A549 (cell line): Measurements from ENCODE around the gene ITPKC. TPM values are rescaled to one million over a fixed set of nuclear protein-coding genes. Genes with fewer than 3 reads are reported as not detected.

ENCODE experiments used
- ATAC-seq, 2 experiments: fragments of 200-7000 bp in 1 of 2; fragments of >200 bp in 1 of 2; cut with Nextera tagmentation in 1 of 2; cut with Tn5 transposase in 1 of 2; 3 replicates each; pipeline versions ENCODE4 v1.8.0 to v1.9.1; 2018 to 2020; ENCODE audit warnings: mild to moderate bottlenecking in 1 of 2, moderate library complexity in 1 of 2
- CTCF ChIA-PET: fragments of 300-600 bp; sonication (Branson Sonifier 250); formaldehyde crosslinking; extraction: SDS; loops from one replicate; lab custom pipeline; 2021; ENCODE audit warnings: antibody characterized with exemption, inconsistent platforms; lab: Yijun Ruan, JAX
- POLR2A ChIA-PET: fragments of 350-600 bp; formaldehyde crosslinking; extraction: SDS; loops from one replicate; lab custom pipeline; 2021; ENCODE audit warnings: antibody characterized with exemption, inconsistent platforms; lab: Yijun Ruan, JAX
- DNase-seq, 2 experiments: peaks; one replicate each; pipeline versions ENCODE4 v3.0.0 to v3.0.0-alpha.2; 2011 to 2016; ENCODE audit warnings: low read depth in 1 of 2, low spot score in 1 of 2
- FAIRE-seq: peaks from 2 replicates; lab custom pipeline; 2011; peaks lifted over from hg19 to GRCh38; lab: Jason Lieb, UNC
- H3K27ac ChIP-seq, 2 experiments: fragments of >200 bp; sonication (Bioruptor Twin); formaldehyde crosslinking; 3 replicates each; pipeline ENCODE4 v1.5.1; 2016 to 2017
- H3K4me1 ChIP-seq: fragments of >200 bp; sonication (Bioruptor Twin); formaldehyde crosslinking; 3 replicates; pipeline ENCODE4 v1.6.1; 2016
- H3K4me2 ChIP-seq: fragments of >200 bp; sonication (Bioruptor Twin); formaldehyde crosslinking; 3 replicates; pipeline ENCODE4 v1.6.1; 2016
- H3K4me3 ChIP-seq: fragments of >200 bp; sonication (Bioruptor Twin); formaldehyde crosslinking; 3 replicates; pipeline ENCODE4 v1.5.1; 2016
- H3K9me3 ChIP-seq: fragments of >200 bp; sonication (Bioruptor Twin); formaldehyde crosslinking; 3 replicates; pipeline ENCODE4 v1.6.1; 2016
- CBX2 ChIP-seq: fragments of 200-600 bp; sonication (generic); IDR thresholded peaks from 2 replicates; pipeline ENCODE4 v1.6.1; 2016; ENCODE audit warnings: low read depth, mild to moderate bottlenecking, borderline replicate concordance
- CBX8 ChIP-seq: fragments of 200-600 bp; sonication (generic); IDR thresholded peaks from 2 replicates; pipeline ENCODE4 v1.6.1; 2016
- CEBPB ChIP-seq, 2 experiments: fragments of >200 bp in 1 of 2; sonication (Bioruptor Twin) in 1 of 2; formaldehyde crosslinking in 1 of 2; IDR thresholded peaks; 2 replicates each; pipeline ENCODE4 v1.6.1; 2012 to 2016
- CHD4 ChIP-seq: fragments of 200-600 bp; sonication (generic); IDR thresholded peaks from 2 replicates; pipeline ENCODE4 v1.6.1; 2016; ENCODE audit warnings: antibody characterized with exemption, mild to moderate bottlenecking, borderline replicate concordance
- EHF ChIP-seq: fragments of 250-450 bp; sonication (Bioruptor Pico); IDR thresholded peaks from 2 replicates; pipeline ENCODE4 v1.5.0; 2020; ENCODE audit warnings: mild to moderate bottlenecking
- FOXS1 ChIP-seq: fragments of 250-450 bp; sonication (Bioruptor Pico); IDR thresholded peaks from 2 replicates; pipeline ENCODE4 v1.5.0; 2020; ENCODE audit warnings: mild to moderate bottlenecking, moderate library complexity
- GATA3 ChIP-seq: IDR thresholded peaks from 2 replicates; pipeline ENCODE4 v1.6.1; 2012; ENCODE audit warnings: borderline replicate concordance
- HDAC2 ChIP-seq: fragments of 200-600 bp; sonication (generic); IDR thresholded peaks from 2 replicates; pipeline ENCODE4 v1.6.1; 2016
- HEYL ChIP-seq: fragments of 250-450 bp; sonication (Bioruptor Pico); IDR thresholded peaks from 2 replicates; pipeline ENCODE4 v1.8.0; 2021; ENCODE audit warnings: mild to moderate bottlenecking, moderate library complexity
- HOXA7 ChIP-seq: fragments of 250-450 bp; sonication (Bioruptor Pico); IDR thresholded peaks from 2 replicates; pipeline ENCODE4 v1.5.0; 2020; ENCODE audit warnings: mild to moderate bottlenecking, moderate library complexity
- JUN ChIP-seq, 2 experiments: fragments of >200 bp; sonication (Bioruptor Twin); formaldehyde crosslinking; IDR thresholded peaks; 2 replicates in 1 of 2; 3 replicates in 1 of 2; pipeline ENCODE4 v1.6.1; 2016 to 2017
- JUNB ChIP-seq: fragments of >200 bp; sonication (Bioruptor Twin); formaldehyde crosslinking; IDR thresholded peaks from 2 replicates; pipeline ENCODE4 v1.6.1; 2016
- KDM1A ChIP-seq: fragments of 200-600 bp; sonication (generic); IDR thresholded peaks from 2 replicates; pipeline ENCODE4 v1.6.1; 2016; ENCODE audit warnings: low read depth, mild to moderate bottlenecking
- KDM5A ChIP-seq: fragments of 200-600 bp; sonication (generic); IDR thresholded peaks from 2 replicates; pipeline ENCODE4 v1.6.1; 2016; ENCODE audit warnings: antibody characterized with exemption, mild to moderate bottlenecking
- MYC ChIP-seq: IDR thresholded peaks from 2 replicates; pipeline ENCODE4 v1.6.1; 2012; ENCODE audit warnings: mild to moderate bottlenecking, inconsistent platforms, low read length, improper control_type of control experiment, borderline replicate concordance
- NFE2L2 ChIP-seq: fragments of 150-350 bp; conservative IDR thresholded peaks from 2 replicates; pipeline ENCODE4 v1.6.1; 2014; ENCODE audit warnings: low read length
- NR3C1 ChIP-seq: fragments of >200 bp; sonication (Bioruptor Twin); formaldehyde crosslinking; IDR thresholded peaks from 3 replicates; pipeline ENCODE4 v1.6.1; 2017
- PHF8 ChIP-seq: fragments of 200-600 bp; sonication (generic); IDR thresholded peaks from 2 replicates; pipeline ENCODE4 v1.6.1; 2016; ENCODE audit warnings: low read depth, mild to moderate bottlenecking, antibody characterized with exemption, moderate library complexity, borderline replicate concordance
- RAD21 ChIP-seq, 2 experiments: fragments of >200 bp in 1 of 2; sonication (Bioruptor Twin) in 1 of 2; formaldehyde crosslinking in 1 of 2; IDR thresholded peaks in 1 of 2; conservative IDR thresholded peaks in 1 of 2; 2 replicates in 1 of 2; 3 replicates in 1 of 2; pipeline ENCODE4 v1.6.1; 2012 to 2018; ENCODE audit warnings: inconsistent platforms in 1 of 2
- RARB ChIP-seq: fragments of 250-450 bp; sonication (Bioruptor Pico); IDR thresholded peaks from 2 replicates; pipeline ENCODE4 v1.8.0; 2021; ENCODE audit warnings: mild to moderate bottlenecking, moderate library complexity
- SMC3 ChIP-seq: fragments of >200 bp; sonication (Bioruptor Twin); formaldehyde crosslinking; IDR thresholded peaks from 3 replicates; pipeline ENCODE4 v1.6.1; 2018; ENCODE audit warnings: inconsistent platforms
- SREBF2 ChIP-seq: fragments of 450-650 bp; IDR thresholded peaks from 2 replicates; pipeline ENCODE4 v1.6.1; 2014; ENCODE audit warnings: mild to moderate bottlenecking, moderate library complexity
- TFCP2L1 ChIP-seq: fragments of 250-450 bp; sonication (Bioruptor Pico); IDR thresholded peaks from 2 replicates; pipeline ENCODE4 v1.5.0; 2021; ENCODE audit warnings: mild to moderate bottlenecking
- TP53 ChIP-seq: fragments of 250-450 bp; sonication (Bioruptor Pico); IDR thresholded peaks from 2 replicates; pipeline ENCODE4 v1.5.0; 2021; ENCODE audit warnings: mild to moderate bottlenecking, moderate library complexity
- ZC3H11A ChIP-seq: fragments of 450-650 bp; IDR thresholded peaks from 2 replicates; pipeline ENCODE4 v1.6.1; 2014; ENCODE audit warnings: antibody characterized with exemption, mild to moderate bottlenecking
- WGBS: methylation state at CpG from one replicate; pipeline ENCODE4 v1.1.6; 2017; ENCODE audit errors: missing lambda C conversion rate; 5-methylcytosine and 5-hydroxymethylcytosine counted together
- polyA plus RNA-seq, 4 experiments: library from polyadenylated mRNA; depleted of rRNA in 3 of 4; stranded (reverse); fragments of >200 nt; fragmentation: RNase III in 1 of 4; extraction: RNeasy Plus Mini Kit Qiagen cat#74134 plus additional on column Dnase treatment in 1 of 4; gene quantifications; 2 replicates in 3 of 4; 3 replicates in 1 of 4; pipeline ENCODE4 v1.2.3, GENCODE V29; 2011 to 2017
- TF ChIP-seq, protein P1 (sequence below): fragments of >200 bp; sonication (Bioruptor Twin); formaldehyde crosslinking; IDR thresholded peaks from 3 replicates; pipeline ENCODE4 v1.6.1; 2016
- TF ChIP-seq, protein P2 (sequence below): IDR thresholded peaks from 2 replicates; pipeline ENCODE4 v1.6.1; 2012; ENCODE audit warnings: low read depth, borderline replicate concordance
- TF ChIP-seq, protein P3 (sequence below): fragments of >200 bp; sonication (Bioruptor Twin); formaldehyde crosslinking; IDR thresholded peaks from 2 replicates; pipeline ENCODE4 v1.6.1; 2016
- TF ChIP-seq, protein P4 (sequence below): fragments of 250-450 bp; sonication (Bioruptor Pico); IDR thresholded peaks from 2 replicates; pipeline ENCODE4 v1.5.0; 2021; ENCODE audit warnings: mild to moderate bottlenecking, moderate library complexity, borderline replicate concordance
- TF ChIP-seq, protein P5 (sequence below): fragments of 150-350 bp; IDR thresholded peaks from 2 replicates; pipeline ENCODE4 v1.6.1; 2014; ENCODE audit warnings: low read depth, mild to moderate bottlenecking, low read length

The ITPKC gene
- polyA plus RNA-seq, 2 of the 4 experiments (the other 2 are of a cell fraction): 6.5 to 7.9 TPM

DNA sequence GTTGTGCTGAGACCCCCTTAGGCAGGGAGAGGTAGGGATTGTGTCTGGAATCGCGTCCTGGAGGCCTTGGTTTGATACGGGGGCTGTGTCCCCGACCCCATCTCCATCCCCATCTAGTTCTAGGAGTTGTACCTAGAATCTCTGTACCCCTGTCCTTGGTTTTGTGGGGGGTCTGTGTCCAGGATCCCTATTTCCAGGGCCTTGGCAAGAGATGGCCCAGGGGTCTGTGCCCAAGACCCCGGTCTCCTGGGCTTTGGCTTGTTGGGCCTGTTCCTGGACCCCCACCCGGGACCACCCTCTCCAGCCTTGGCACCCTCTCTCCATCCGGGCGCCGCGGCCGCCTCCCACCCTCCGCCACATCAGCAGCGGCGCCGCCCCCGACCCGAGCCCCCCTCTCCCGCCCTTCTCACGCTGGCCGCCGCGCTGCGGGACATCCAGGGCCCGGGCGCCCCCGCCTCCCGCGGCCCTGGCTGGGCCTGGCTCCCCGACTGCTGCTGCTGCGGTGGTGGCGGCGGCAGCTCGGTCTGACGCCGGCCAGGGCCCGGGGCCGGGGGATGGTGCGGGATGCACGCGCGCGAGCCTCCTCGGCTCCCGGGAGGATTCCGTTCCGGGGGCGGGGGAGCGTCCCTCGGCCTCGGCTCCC is 26.7 kb upstream of the ITPKC start, which contains the start of gene NUMBL (continued):
- TF ChIP-seq, protein P1, sequence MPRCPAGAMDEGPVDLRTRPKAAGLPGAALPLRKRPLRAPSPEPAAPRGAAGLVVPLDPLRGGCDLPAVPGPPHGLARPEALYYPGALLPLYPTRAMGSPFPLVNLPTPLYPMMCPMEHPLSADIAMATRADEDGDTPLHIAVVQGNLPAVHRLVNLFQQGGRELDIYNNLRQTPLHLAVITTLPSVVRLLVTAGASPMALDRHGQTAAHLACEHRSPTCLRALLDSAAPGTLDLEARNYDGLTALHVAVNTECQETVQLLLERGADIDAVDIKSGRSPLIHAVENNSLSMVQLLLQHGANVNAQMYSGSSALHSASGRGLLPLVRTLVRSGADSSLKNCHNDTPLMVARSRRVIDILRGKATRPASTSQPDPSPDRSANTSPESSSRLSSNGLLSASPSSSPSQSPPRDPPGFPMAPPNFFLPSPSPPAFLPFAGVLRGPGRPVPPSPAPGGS: peak; percentile 95; the same call in 2 of the 3 replicates
- no peak for TF ChIP-seq EHF (CRISPR knock-in tag)
- TF ChIP-seq MYC: no peak
- no peak for TF ChIP-seq JUNB
- TF ChIP-seq KDM5A: no peak
- peak; percentile 52; the same call in 1 of the 2 replicates for TF ChIP-seq TP53
- peak in 1 of 2 experiments; percentile 23; a peak in 2 of 5 replicates for TF ChIP-seq RAD21 (conservative IDR thresholded peaks at IDR 0.05 in 1 of 2, IDR thresholded peaks at IDR 0.05 in 1 of 2)
- no peak for TF ChIP-seq CEBPB (IDR thresholded peaks at IDR 0.05)
- TF ChIP-seq, protein P2, sequence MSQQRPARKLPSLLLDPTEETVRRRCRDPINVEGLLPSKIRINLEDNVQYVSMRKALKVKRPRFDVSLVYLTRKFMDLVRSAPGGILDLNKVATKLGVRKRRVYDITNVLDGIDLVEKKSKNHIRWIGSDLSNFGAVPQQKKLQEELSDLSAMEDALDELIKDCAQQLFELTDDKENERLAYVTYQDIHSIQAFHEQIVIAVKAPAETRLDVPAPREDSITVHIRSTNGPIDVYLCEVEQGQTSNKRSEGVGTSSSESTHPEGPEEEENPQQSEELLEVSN: no peak
- TF ChIP-seq, protein P3, sequence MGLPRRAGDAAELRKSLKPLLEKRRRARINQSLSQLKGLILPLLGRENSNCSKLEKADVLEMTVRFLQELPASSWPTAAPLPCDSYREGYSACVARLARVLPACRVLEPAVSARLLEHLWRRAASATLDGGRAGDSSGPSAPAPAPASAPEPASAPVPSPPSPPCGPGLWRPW: no peak
- peak; percentile 77; the same call in 1 of the 2 replicates for TF ChIP-seq TFCP2L1 (CRISPR knock-in tag)
- TF ChIP-seq HDAC2: no peak
- TF ChIP-seq, protein P4, sequence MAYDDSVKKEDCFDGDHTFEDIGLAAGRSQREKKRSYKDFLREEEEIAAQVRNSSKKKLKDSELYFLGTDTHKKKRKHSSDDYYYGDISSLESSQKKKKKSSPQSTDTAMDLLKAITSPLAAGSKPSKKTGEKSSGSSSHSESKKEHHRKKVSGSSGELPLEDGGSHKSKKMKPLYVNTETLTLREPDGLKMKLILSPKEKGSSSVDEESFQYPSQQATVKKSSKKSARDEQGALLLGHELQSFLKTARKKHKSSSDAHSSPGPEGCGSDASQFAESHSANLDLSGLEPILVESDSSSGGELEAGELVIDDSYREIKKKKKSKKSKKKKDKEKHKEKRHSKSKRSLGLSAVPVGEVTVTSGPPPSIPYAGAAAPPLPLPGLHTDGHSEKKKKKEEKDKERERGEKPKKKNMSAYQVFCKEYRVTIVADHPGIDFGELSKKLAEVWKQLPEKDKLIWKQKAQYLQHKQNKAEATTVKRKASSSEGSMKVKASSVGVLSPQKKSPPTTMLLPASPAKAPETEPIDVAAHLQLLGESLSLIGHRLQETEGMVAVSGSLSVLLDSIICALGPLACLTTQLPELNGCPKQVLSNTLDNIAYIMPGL (CRISPR knock-in tag): no peak
- peak in 1 of 2 experiments; percentile 45; a peak in 3 of 5 replicates for TF ChIP-seq JUN (IDR thresholded peaks at IDR 0.05)
- TF ChIP-seq CBX2: no peak
- no peak for TF ChIP-seq HEYL (CRISPR knock-in tag)
- no peak for TF ChIP-seq HOXA7
- no peak; the same call in 1 of the 2 replicates for TF ChIP-seq GATA3

DNA sequence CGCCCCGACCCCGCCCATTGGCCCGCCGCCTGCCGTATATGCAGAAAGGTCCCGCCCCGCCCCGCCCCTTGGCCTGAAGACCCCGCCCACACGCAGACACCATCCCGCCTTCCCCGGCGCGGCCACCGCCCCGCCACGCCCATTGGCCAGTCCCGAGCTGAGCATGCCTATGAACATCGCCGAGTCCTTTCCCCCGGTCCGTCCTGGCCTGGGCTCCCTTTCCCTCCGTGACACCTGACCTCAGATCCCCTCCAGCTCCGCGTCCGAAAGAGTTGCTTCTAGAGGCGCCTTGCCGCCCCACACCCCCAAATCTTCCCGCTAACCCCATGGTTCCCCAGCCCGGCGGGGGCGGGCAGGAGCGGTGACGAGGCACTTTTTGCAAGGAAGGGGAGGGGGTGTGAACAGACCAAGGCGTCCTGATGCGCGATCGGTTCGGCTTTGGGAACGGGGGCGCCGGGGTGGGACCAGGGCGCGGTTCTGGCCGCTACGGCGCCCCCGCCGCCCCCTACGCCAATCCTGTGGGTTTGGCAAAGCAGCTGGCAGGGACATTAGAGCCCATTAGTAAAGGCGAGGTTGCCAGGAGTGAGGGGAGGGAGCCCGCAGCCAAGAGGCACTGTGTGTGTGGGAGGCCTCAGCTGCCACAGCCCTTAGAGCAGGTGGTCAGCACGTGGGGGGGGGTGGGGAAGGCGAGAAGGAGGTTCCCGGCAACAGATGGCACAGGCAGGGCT is 26.1 kb upstream of the ITPKC start:
- 2% methylated on average over 31 of the region's 56 CpGs for WGBS
- POLR2A ChIA-PET: interaction anchor here (0.6 to 2.3 kb wide), 19 partner anchors 10 to 1339 kb away, joined by 3 to 37 read pairs (median 5); partner anchors contain the start of genes ACTMAP, COQ8B, EGLN2 and HNRNPUL1
- TF ChIP-seq, protein P3: no peak
- peak; percentile 81; the same call in 1 of the 2 replicates for TF ChIP-seq MYC
- no peak for TF ChIP-seq CHD4
- TF ChIP-seq RARB (CRISPR knock-in tag): peak; percentile 86
- no peak for TF ChIP-seq KDM5A
- TF ChIP-seq SMC3: no peak
- TF ChIP-seq SREBF2: no peak
- peak; percentile 94 for TF ChIP-seq NFE2L2
- TF ChIP-seq ZC3H11A: no peak; the same call in 1 of the 2 replicates
- TF ChIP-seq TFCP2L1 (CRISPR knock-in tag): peak; percentile 64; the same call in 1 of the 2 replicates
- TF ChIP-seq EHF (CRISPR knock-in tag): peak; percentile 64; the same call in 1 of the 2 replicates
- no peak for TF ChIP-seq NR3C1
- TF ChIP-seq, protein P5, sequence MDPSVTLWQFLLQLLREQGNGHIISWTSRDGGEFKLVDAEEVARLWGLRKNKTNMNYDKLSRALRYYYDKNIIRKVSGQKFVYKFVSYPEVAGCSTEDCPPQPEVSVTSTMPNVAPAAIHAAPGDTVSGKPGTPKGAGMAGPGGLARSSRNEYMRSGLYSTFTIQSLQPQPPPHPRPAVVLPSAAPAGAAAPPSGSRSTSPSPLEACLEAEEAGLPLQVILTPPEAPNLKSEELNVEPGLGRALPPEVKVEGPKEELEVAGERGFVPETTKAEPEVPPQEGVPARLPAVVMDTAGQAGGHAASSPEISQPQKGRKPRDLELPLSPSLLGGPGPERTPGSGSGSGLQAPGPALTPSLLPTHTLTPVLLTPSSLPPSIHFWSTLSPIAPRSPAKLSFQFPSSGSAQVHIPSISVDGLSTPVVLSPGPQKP: peak; percentile 43; the same call in 1 of the 2 replicates
- 0 out of 2 replicates have a peak, but pooled peaks have one; percentile 36 for TF ChIP-seq PHF8
- TF ChIP-seq, protein P2: peak; percentile 87
- no peak for TF ChIP-seq CBX8
- no peak; the same call in 1 of the 2 replicates for TF ChIP-seq FOXS1
- TF ChIP-seq KDM1A: no peak
- peak; percentile 92 for TF ChIP-seq TP53
- no peak for TF ChIP-seq CBX2

More for the DNA sequence above, 26.1 kb upstream of the ITPKC start:
- no peaks in the 10 kb centered on the region for H3K9me3 ChIP-seq
- DNase-seq: peak; percentile 98 to 100
- H3K4me3 ChIP-seq: peak overlapping the region; percentile 73
- H3K27ac ChIP-seq: peak overlapping the region; percentile 93 to 99
- peak; percentile 84 for FAIRE-seq
- CTCF ChIA-PET: interaction anchor here (0.9 to 5.3 kb wide), 7 partner anchors 10 to 53 kb away, joined by 3 to 66 read pairs (median 4); no protein-coding TSS in a partner anchor
- peaks cover 42% of the 10 kb centered on the region for H3K4me1 ChIP-seq
- peak overlapping the region; percentile 99 for H3K4me2 ChIP-seq
- ATAC-seq: peak; percentile 60 to 89
